A549 (cell line): ENCODE measurements around the gene TBC1D19. TPM values are rescaled to one million over a fixed set of nuclear protein-coding genes. Genes with fewer than 3 reads are reported as not detected.

Experiments
- polyA plus RNA-seq, 4 experiments: library from polyadenylated mRNA; depleted of rRNA in 3 of 4; stranded (reverse); fragments of >200 nt; fragmentation: RNase III in 1 of 4; extraction: RNeasy Plus Mini Kit Qiagen cat#74134 plus additional on column Dnase treatment in 1 of 4; gene quantifications; 2 replicates in 3 of 4; 3 replicates in 1 of 4; pipeline ENCODE4 v1.2.3, GENCODE V29; 2011 to 2017
- small RNA-seq, 6 experiments: library from RNA; depleted of rRNA; stranded (forward); fragments of <200 nt; gene quantifications; one replicate each; pipeline ENCODE3, GENCODE V24; 2012

Gene TBC1D19
- polyA plus RNA-seq, 2 of the 4 experiments (the other 2 are of a cell fraction) = 4.1 to 11.7 TPM

Small RNAs within 50 kb of the gene (small RNA-seq; reads per million reads assigned to genes)
- 0 to 0.04 (median 0) reads per million in 6 experiments for gene RF00284

Other genes with a start within 250 kb of the TBC1D19 start
- not detected in 2 replicates for gene CCKAR, start 93.6 kb upstream of the TBC1D19 start, polyA plus RNA-seq (2011; rRNA removed)
- gene CCKAR, start 93.6 kb upstream of the TBC1D19 start, polyA plus RNA-seq (2017; fragmentation: RNase III; extraction: RNeasy Plus Mini Kit Qiagen cat#74134 plus additional on column Dnase treatment) = not detected in 3 replicates